Caco-2 (cell line): ENCODE data around the gene COMMD10. TPM values are rescaled to one million over a fixed set of nuclear protein-coding genes. Genes with fewer than 3 reads are reported as not detected.

ENCODE experiments used
- BruUV-seq: library from RNA; stranded (reverse); fragments of 400-500 nt; replicated peaks from 2 replicates; lab custom pipeline; 2021; lab: Mats Ljungman, UMichigan
- CTCF ChIA-PET: fragments of 300-600 bp; sonication (Branson Sonifier 250); formaldehyde crosslinking; loops from one replicate; lab custom pipeline; 2022; ENCODE audit warnings: antibody characterized with exemption; lab: Charles Lee
- POLR2A ChIA-PET: fragments of 300-600 bp; sonication (Branson Sonifier 250); formaldehyde crosslinking; loops from one replicate; lab custom pipeline; 2022; ENCODE audit warnings: antibody characterized with exemption; lab: Charles Lee
- DNase-seq, 2 experiments: peaks; one replicate each; pipeline versions ENCODE4 v3.0.0 to v3.0.0-alpha.2; 2020 to 2022
- H3K27me3 ChIP-seq: replicated peaks from 2 replicates; pipeline ENCODE4 v1.6.0; 2011; ENCODE audit warnings: low read length; ENCODE audit not compliant: control insufficient read depth, insufficient read depth
- H3K36me3 ChIP-seq: 2 replicates; pipeline ENCODE4 v1.5.1; 2011; ENCODE audit warnings: low read length; ENCODE audit not compliant: control insufficient read depth, insufficient read depth
- H3K4me1 ChIP-seq: fragments of 250-450 bp; sonication (Bioruptor Pico); 2 replicates; pipeline ENCODE4 v1.5.1; 2020; ENCODE audit warnings: mild to moderate bottlenecking
- H3K4me3 ChIP-seq: 2 replicates; pipeline ENCODE4 v1.5.1; 2011; ENCODE audit warnings: low read depth, mild to moderate bottlenecking, control low read depth, low read length
- H3K9me3 ChIP-seq: fragments of 250-450 bp; sonication (Bioruptor Pico); 2 replicates; pipeline ENCODE4 v1.5.1; 2020; ENCODE audit warnings: mild to moderate bottlenecking, moderate library complexity
- H3K27ac Mint-ChIP-seq: one replicate; pipeline ENCODE4 v1.8.0; 2022; ENCODE audit warnings: mixed read lengths; ENCODE audit not compliant: unreplicated experiment
- H3K27me3 Mint-ChIP-seq: one replicate; pipeline ENCODE4 v1.8.0; 2022; ENCODE audit warnings: mixed read lengths; ENCODE audit not compliant: insufficient read depth, unreplicated experiment
- H3K36me3 Mint-ChIP-seq: one replicate; pipeline ENCODE4 v1.8.0; 2022; ENCODE audit warnings: mild to moderate bottlenecking, mixed read lengths; ENCODE audit not compliant: insufficient read depth, unreplicated experiment
- H3K4me1 Mint-ChIP-seq: one replicate; pipeline ENCODE4 v1.8.0; 2022; ENCODE audit warnings: low read depth, mixed read lengths; ENCODE audit not compliant: unreplicated experiment
- H3K4me3 Mint-ChIP-seq: one replicate; pipeline ENCODE4 v1.8.0; 2022; ENCODE audit warnings: mild to moderate bottlenecking, moderate library complexity, mixed read lengths; ENCODE audit not compliant: unreplicated experiment
- H3K9me3 Mint-ChIP-seq: one replicate; pipeline ENCODE4 v1.8.0; 2022; ENCODE audit warnings: mixed read lengths; ENCODE audit not compliant: unreplicated experiment
- intact Hi-C: fragments of 100-400 bp; cut with micrococcal nuclease; formaldehyde crosslinking; loops from one replicate; pipeline ENCODE4 v1.10.0; 2022; ENCODE audit not compliant: unreplicated experiment
- total RNA-seq: library from RNA; stranded (reverse); gene quantifications from 2 replicates; pipeline ENCODE4 v1.2.3, GENCODE V29; 2022
- TF ChIP-seq, protein P1 (sequence below), 2 experiments: fragments of 200-600 bp in 1 of 2; IDR thresholded peaks; 1 replicate in 1 of 2; 2 replicates in 1 of 2; pipeline versions ENCODE4 v1.5.1 to v1.8.0; 2011 to 2022; ENCODE audit warnings: antibody characterized with exemption in 1 of 2, control low read depth in 1 of 2, inconsistent platforms in 1 of 2, low read depth in 1 of 2, low read length in 1 of 2, mild to moderate bottlenecking in 1 of 2, moderate library complexity in 1 of 2; ENCODE audit not compliant: insufficient read depth in 1 of 2, severe bottlenecking in 1 of 2, unreplicated experiment in 1 of 2

The COMMD10 gene
- total RNA-seq, 1 experiment from 2014 or later = 26.4 TPM

DNA sequence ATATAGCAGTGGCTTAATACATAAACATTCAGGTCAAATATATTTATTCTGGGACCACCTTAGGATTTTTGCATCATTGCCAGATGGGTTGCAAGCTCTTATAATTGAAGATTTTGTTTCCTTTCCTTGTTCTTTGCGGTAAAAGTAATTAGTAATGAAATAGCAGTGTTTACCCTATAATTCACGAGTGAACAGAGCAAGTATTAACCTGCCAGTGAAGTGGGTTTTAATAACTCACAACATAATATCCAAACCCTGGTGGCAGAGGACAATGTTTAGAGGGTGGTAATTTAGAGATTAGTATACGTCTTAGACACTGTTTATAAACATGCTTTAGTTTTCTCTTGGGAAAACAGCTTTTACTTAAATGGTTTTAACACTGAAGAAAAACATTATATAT is 40.8 kb upstream of the COMMD10 start:
- ChIA-PET CTCF (no interaction called here), POLR2A (no interaction called here)
- no peaks in the 10 kb centered on the region for H3K9me3 ChIP-seq
- H3K27me3 ChIP-seq = no peaks in the 10 kb centered on the region; the same call in 1 of the 2 replicates
- no peaks in the 10 kb centered on the region for H3K36me3 ChIP-seq
- TF ChIP-seq, protein P1, sequence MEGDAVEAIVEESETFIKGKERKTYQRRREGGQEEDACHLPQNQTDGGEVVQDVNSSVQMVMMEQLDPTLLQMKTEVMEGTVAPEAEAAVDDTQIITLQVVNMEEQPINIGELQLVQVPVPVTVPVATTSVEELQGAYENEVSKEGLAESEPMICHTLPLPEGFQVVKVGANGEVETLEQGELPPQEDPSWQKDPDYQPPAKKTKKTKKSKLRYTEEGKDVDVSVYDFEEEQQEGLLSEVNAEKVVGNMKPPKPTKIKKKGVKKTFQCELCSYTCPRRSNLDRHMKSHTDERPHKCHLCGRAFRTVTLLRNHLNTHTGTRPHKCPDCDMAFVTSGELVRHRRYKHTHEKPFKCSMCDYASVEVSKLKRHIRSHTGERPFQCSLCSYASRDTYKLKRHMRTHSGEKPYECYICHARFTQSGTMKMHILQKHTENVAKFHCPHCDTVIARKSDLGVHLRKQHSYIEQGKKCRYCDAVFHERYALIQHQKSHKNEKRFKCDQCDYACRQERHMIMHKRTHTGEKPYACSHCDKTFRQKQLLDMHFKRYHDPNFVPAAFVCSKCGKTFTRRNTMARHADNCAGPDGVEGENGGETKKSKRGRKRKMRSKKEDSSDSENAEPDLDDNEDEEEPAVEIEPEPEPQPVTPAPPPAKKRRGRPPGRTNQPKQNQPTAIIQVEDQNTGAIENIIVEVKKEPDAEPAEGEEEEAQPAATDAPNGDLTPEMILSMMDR (IDR thresholded peaks at IDR 0.05; ENCODE audit: insufficient read depth in 1 of 2, low read depth in 1 of 2, low read length in 1 of 2, severe bottlenecking in 1 of 2, unreplicated experiment in 1 of 2) = no peak
- Mint-ChIP-seq H3K36me3 (no peaks in the 10 kb centered on the region), H3K4me3 (no peak overlapping the region), H3K4me1 (no peaks in the 10 kb centered on the region), H3K27ac (no peak overlapping the region), H3K27me3 (peaks cover 23% of the 10 kb centered on the region), H3K9me3 (no peaks in the 10 kb centered on the region)
- intact Hi-C loops = no loop called here
- BruUV-seq = no TSS peak
- no peak overlapping the region for H3K4me3 ChIP-seq
- no peak for DNase-seq
- no peaks in the 10 kb centered on the region for H3K4me1 ChIP-seq

DNA sequence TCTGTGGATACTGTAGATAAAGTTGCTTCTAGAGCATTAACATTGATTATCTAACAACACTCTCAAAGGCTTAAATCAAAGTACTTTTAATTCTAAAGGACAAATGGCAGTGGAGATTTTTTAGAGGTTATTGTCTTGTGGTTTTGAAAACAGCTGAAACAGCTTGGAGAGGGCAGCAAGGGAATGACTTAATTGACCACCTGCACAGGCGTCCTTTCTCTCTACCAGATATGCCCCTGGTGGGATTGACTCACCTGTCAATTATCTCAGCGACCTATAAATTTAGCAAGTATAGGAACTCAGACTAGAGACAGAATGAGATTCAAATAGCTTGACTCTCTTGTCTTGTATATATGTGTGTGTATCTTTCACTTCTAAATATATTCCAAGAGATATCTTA is 39.0 kb upstream of the COMMD10 start:
- no peak overlapping the region for H3K4me3 Mint-ChIP-seq
- POLR2A ChIA-PET = no interaction called here
- no peak for DNase-seq
- H3K9me3 ChIP-seq = no peaks in the 10 kb centered on the region
- no peaks in the 10 kb centered on the region for H3K36me3 ChIP-seq
- no peaks in the 10 kb centered on the region; the same call in 1 of the 2 replicates for H3K27me3 ChIP-seq
- no peaks in the 10 kb centered on the region for H3K9me3 Mint-ChIP-seq
- BruUV-seq = no TSS peak
- H3K4me3 ChIP-seq = no peak overlapping the region
- CTCF ChIA-PET = no interaction called here
- TF ChIP-seq, protein P1 (IDR thresholded peaks at IDR 0.05; ENCODE audit: insufficient read depth in 1 of 2, low read depth in 1 of 2, low read length in 1 of 2, severe bottlenecking in 1 of 2, unreplicated experiment in 1 of 2) = no peak
- no peaks in the 10 kb centered on the region for H3K4me1 ChIP-seq
- H3K36me3 Mint-ChIP-seq = no peaks in the 10 kb centered on the region
- H3K4me1 Mint-ChIP-seq = no peaks in the 10 kb centered on the region
- peaks cover 20% of the 10 kb centered on the region for H3K27me3 Mint-ChIP-seq
- intact Hi-C loops = no loop called here
- H3K27ac Mint-ChIP-seq = no peak overlapping the region

DNA sequence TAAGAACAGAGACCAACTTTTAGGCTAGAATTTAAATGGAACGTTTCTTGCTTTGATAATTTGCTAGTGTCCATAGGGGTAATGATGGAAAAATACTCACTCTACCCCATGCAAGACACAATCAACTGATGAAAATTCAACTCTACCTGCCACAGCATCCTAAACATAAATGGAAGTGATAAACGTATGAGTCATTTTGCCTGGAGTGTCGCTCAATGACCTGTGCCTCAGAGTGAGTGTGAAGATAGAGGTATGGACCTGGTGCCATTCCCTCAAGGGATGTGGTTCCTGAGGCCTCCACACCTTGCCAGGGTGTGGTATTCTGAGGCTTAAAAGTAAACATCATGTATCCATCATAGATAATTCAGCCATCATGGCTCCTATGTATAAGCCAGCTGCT is 38.6 kb upstream of the COMMD10 start:
- no peak for DNase-seq
- Histone ChIP-seq H3K9me3 (no peaks in the 10 kb centered on the region), H3K4me1 (no peaks in the 10 kb centered on the region), H3K4me3 (no peak overlapping the region), H3K27me3 (no peaks in the 10 kb centered on the region; the same call in 1 of the 2 replicates), H3K36me3 (no peaks in the 10 kb centered on the region)
- TF ChIP-seq, protein P1 (IDR thresholded peaks at IDR 0.05; ENCODE audit: insufficient read depth in 1 of 2, low read depth in 1 of 2, low read length in 1 of 2, severe bottlenecking in 1 of 2, unreplicated experiment in 1 of 2) = no peak
- Mint-ChIP-seq H3K27me3 (peaks cover 20% of the 10 kb centered on the region), H3K4me1 (no peaks in the 10 kb centered on the region), H3K4me3 (no peak overlapping the region), H3K27ac (no peak overlapping the region), H3K9me3 (no peaks in the 10 kb centered on the region), H3K36me3 (no peaks in the 10 kb centered on the region)
- ChIA-PET POLR2A (no interaction called here), CTCF (no interaction called here)
- no TSS peak for BruUV-seq
- intact Hi-C loops = no loop called here
